ENCODE measurements around the gene SLC35E4.

Gene SLC35E4

GRCh38 chr22:30687358-30687757 is 51.8 kb downstream of the SLC35E4 start:
- no peak for DNase-seq (ENCODE audit: low read depth in 3 of 3, low spot score in 1 of 3)

- DNase-seq (ENCODE audit: low read depth in 3 of 3, low spot score in 1 of 3), result no peak
Measured at GRCh38 chr22:30689622-30690021, 54.0 kb downstream of the SLC35E4 start.

GRCh38 chr22:30691204-30691603 is 55.6 kb downstream of the SLC35E4 start:
- DNase-seq (ENCODE audit: low read depth in 3 of 3, low spot score in 1 of 3), result no peak

GRCh38 chr22:30694171-30694639 is 58.6 kb downstream of the SLC35E4 start:
- peak in 2 of 3 donors; percentile 2 to 46 for DNase-seq (ENCODE audit: low read depth in 3 of 3, low spot score in 1 of 3)

GRCh38 chr22:30694640-30695350 is 59.2 kb downstream of the SLC35E4 start, which contains the start of gene OSBP2:
Gene OSBP2 (plus strand): TSS chr22:30694874. CDS start chr22:30694910, 36 bp downstream.
- DNase-seq (ENCODE audit: low read depth in 3 of 3, low spot score in 1 of 3), result peak in 1 of 3 donors; percentile 8

GRCh38 chr22:30695351-30695851 is 59.8 kb downstream of the SLC35E4 start:
- no peak for DNase-seq (ENCODE audit: low read depth in 3 of 3, low spot score in 1 of 3)

GRCh38 chr22:30695871-30696655 is 60.5 kb downstream of the SLC35E4 start:
- DNase-seq (ENCODE audit: low read depth in 3 of 3, low spot score in 1 of 3), result no peak

Measured in stimulated activated CD4-positive, alpha-beta T cell treated with anti-CD3 and anti-CD28 coated beads, TNF-alpha, amount 100 ng/mL, for 1 hour (primary cell).